HG02798 (cell line): Measurements from ENCODE around the gene CGB3.
"Not testable (repeated sequence)": the region's sequence is repeated elsewhere in the genome, so short reads cannot be mapped to it uniquely, and the experiment has no call there.

ENCODE experiments used
- ATAC-seq: cut with Tn5 transposase; IDR thresholded peaks from one replicate; pipeline ENCODE4 v1.9.1; 2021; ENCODE audit warnings: mild to moderate bottlenecking; ENCODE audit not compliant: unreplicated experiment, poor library complexity

The CGB3 gene

DNA sequence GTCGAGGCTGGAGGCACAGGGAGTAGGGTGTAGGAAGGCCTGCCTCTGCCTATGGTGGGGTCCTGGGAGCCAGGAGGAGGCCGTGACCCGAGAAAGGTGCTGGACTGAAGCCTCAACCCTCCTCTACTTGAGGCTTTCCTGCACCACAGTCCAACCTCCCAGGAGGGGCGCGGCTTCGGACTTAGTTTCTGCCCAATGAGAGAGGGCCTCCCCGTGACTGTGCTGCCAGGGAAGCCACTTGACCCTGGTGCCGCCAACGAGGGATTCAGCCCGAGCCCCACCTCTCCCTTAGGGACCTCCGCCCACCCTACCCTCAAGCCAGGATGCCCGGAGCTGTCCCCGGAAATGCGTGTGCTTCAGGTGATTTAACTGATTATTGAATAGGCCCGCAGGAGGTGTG is at the start of gene CGB3:
Gene CGB3 (minus strand): TSS at position 101 of the 400 bp plus-strand sequence. CDS start 362 bp downstream, outside the sequence.
- ATAC-seq, result not testable (repeated sequence)

DNA sequence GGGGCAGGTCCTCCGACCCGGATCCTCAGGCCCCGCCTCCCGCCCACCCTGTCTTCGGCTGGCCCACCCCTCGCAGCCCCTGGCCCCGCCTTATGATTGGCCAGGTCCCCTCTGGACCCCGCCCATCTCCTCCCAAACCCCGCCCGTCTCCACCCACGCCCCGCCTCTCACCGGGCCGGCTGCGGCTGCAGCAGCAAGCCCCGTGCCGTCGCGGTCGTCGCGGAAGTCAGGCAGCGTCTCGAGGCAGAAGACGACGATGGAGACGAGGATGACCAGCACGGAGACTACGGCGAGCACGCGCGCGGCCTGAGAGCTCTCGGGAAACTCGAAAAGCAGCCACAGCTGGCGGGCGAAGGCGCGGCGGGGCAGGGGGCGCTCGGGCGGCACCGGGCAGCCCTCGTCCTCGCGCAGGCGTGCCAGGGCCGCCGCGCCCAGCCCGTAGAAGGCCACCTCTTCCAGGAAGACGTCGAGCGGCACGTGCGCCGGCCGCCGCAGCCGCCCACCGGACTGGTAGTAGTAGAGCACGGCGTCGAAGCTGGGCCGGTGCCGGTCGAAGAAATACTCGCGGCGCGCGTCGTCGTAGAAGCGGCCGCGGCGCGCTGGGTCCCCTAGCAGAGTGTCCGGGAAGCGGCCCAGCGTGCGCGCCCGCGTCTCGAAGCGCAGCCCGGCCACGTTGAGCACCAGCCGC is 47.9 kb upstream of the CGB3 start:
- ATAC-seq, result no peak

DNA sequence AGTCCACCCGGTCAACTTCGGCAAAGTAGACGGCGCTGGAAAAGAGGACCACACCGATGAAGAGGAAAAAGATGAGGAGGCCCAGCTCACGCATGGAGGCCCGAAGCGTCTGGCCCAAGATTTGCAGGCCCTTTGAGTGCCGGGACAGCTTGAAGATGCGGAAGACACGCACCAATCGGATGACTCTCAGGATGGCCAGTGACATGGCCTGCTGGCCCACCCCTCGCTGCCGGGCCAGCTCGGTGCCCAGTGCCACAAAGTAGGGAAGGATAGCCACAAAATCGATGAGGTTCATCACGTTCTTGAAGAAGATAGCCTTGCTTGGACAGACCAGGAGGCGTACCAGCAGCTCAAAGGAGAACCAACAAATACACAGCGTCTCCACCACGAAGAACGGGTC is 46.3 kb upstream of the CGB3 start:
- no peak for ATAC-seq

DNA sequence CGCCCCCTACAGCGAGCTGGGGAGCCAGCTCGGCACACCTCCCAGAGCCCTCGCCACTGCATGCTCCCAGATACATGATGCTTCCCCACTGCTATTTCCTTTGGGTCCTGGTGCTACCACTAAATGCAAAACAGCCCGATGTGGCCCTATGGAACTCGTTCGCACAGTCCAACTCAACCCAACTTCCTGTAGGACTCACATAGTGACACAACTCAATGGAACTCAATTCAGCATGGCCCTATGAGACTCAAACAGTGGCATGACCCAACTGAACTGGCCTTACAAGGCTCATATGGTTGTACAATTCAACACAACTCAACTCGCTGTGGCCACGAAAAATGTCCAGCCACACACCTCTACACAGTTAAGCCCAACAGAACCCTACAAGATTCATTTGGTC is 44.9 kb upstream of the CGB3 start:
- no peak for ATAC-seq

DNA sequence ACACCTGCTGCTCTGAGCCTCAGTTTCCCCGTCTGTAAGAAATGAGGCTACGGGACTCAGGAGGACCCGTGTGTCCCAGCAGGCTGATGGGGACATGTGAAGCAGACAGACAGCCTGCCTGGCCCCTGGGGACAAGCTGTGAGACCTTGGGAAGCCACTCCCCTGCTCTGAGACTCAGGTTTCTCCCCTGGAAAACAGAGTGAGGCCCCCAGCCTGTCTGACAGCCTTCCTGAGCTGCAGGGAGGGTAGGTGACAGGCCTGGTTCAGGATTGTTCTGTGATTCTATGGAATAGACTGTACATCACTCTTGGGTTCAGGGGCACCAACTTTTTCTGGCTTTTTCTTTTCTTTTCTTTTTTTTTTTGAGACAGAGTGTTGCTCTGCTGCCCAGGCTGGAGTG is 43.4 kb upstream of the CGB3 start:
- no peak for ATAC-seq

DNA sequence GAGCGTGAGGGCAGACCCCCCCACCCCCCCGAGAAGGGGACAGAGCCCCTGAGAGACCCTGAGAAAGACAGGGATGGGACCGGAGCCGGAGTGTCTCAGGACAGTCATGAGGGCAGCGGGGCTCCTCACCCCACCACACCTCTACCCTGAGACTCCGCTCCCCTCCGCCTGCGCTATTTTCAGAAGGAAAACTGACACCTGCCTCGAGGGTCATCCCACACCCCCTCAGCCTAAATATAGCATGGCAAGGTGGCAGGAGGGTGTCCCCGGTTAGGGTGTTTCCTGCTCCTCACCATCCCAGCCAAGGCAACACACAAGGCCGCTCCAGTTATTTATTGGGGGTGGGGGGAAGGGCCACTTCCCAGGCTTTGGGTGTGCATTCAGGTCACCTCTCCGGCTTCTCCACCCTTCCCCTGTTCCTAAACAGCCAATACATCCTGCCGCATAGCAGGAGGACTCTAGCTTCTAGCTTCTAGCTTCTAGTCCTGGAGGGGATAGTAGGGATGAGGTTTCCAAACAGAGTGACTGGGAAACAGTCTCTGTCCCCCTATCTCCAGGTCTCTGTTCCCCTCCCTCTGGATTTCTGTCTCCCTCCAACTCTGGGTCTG is 41.9 kb upstream of the CGB3 start:
- no peak for ATAC-seq

DNA sequence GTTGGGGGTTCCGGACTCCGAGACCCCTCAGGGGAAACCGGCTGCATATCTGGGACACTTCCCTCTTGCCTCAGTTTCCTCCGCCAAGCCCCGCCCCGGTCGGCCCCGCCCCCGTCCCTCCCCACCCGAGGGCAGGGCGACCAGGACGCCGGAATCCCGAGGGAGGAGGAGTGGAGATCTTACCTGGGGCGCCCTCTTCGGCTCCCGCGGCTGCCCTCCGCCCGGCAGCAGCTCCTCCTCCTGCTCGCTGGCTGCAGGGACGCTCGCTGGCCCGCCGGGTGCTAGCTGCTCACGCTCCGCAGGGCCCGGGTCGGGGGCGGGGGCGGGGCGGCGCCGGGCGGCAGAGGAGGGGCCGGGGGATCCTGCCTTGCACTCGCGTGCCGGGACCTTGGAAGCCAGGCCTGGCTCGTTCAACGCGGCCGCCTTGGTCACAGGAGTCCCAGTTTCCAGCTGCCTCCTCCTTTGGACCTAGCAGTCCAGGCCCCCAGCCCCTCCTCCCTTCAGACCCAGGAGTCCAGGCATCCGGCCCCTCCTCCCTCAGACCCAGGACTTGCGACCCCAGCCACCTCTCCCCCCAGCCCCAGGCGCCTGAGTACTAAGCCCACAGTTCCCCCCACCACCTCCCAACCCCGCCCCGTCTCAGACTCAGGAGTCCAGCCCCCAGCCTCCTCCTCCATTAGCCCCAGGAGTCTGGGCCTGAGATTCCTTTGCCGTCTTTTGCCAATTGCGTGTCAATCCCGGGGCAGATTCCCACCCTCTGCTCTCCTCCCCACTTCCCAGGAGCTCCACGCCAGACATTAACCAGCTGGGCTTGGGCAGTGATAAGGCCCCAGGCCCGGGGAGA is 40.9 kb upstream of the CGB3 start, which contains the start of gene NTF4:
Gene NTF4 (minus strand): TSS at position 51 of the 844 bp plus-strand sequence. CDS start 2,821 bp downstream, outside the sequence.
- ATAC-seq, result no peak

DNA sequence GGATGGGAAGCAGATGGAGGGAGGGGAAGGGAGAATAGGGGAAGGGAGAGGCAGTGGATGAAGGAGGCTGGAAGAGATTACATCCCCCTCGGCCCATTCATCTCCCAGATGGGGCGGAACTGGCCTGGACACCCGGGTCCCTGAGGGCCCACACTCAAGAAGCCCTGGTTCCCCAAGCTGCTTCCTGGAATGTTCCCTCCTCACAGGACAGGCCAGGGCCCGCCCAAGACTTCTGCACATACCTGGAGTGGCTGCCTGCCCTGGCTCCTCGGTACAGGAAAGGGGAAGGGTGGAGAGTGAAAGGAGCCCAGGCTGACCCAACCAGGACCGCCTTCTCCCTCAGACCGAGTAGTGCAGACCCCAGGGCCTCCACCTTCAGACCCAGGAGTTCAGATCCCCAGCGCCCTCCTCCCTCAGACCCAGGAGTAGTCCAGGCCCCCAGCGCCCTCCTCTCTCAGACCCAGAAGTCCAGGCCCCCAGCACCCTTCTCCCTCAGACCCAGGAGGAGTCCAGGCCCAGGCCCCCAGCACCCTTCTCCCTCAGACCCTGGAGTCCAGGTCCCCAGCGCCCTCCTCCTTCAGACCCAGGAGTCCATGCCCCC is 40.0 kb upstream of the CGB3 start:
- no peak for ATAC-seq

DNA sequence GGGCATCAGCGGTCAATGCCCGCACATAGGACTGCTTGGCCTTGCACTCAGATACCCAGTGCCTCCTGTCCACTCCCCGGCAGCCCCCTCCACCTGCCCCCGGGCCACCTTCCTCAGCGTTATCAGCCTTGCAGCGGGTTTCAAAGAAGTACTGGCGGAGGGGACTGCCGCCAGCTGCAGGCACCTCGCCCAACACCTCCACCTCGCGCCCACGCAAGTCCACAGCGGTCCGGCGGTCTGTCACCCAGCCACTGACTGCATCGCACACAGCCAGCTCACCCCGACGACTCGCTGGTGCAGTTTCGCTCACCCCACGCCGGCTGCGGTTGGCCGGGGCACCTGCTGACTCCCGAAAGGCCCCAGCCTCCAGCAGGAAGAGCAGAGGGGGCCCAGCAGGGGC is 37.3 kb upstream of the CGB3 start:
- no peak for ATAC-seq

DNA sequence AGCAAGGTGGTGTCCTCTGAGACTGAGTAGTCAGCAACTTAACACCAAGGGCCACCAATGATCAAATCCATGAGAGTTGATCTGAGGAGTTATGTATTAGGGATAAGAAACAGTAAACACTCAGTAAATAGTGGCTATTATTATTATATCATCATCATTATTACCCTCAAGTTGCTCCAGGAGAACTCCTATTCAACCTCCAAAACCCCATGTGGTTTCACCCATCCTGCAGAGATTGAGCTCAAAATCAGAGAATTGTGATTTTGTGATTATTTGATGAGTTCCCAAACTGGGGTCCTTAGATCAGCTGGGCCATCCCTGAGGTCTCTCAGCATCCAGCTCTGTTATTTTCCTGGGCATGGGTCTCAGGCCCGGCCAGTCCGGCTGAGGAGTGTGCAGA is 36.9 kb upstream of the CGB3 start:
- ATAC-seq, result no peak

DNA sequence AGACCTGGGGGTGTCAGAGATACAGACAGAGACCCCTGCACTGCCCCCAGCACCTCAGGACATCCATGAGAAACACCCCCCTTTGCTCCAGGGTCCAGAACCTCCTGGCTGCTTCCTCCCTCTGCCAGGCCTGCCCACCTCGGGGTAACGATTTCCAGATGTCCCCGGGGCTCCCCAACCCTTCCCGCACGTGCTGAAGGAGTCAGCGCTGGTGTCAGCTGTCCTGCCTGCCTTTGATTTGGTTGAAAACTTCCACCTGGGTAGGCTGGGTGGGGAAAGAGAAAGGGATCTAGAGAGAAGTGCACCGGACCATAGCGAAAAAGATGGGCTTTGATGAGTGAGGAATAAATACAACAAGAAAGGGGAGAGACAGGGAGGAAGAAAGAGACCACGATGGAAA is 34.9 kb upstream of the CGB3 start:
- no peak for ATAC-seq

DNA sequence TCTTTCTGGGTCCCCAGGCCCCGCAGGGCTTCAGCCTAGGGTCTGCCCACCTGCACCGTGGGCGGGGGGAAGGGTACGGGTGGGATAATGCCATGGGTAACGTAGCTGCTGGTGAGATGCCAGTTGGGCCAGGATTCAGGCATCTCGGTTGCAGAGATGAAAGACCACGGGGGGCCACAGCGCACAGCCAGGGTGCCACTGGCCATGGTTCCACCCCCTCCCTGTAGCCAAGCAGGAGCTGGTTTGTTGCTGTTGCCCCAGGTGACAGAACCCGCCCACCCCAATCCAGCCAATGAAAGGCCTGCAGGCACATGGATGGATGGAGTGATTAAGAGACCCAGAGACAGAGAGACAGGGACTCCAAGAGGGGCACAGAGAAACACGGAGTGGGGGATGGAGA is 34.4 kb upstream of the CGB3 start:
- ATAC-seq, result no peak

DNA sequence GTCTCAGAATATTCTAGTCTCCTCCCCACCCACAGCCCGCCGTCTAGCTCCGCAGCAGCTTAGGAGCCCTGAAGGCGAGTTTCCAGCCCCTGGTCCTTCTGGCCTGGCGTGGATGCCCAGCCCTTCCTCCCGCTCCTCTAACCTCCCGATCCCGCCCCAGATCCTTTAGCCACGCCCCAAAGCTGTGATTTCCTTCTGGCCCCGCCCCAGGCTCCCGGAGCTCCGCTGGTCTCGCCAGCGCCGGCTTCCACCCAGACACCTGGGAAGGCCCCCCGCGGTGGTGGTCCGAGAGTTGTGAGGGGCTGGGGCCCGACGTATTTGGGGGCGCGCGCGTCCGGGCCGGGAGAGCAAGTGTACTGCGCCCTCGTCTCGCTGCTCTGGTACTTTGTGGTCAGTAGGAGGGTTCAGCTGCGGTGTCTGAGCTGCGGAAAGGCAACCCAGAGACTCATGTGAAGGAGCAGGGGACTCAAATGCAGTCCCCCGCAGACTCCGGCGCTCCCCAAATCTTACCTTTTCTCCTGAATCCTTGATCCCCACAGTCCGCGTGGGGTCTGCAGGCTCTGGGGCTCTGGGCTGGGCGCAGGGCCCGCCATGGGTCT is 33.6 kb upstream of the CGB3 start, which contains the start of gene CGB7:
Gene CGB7 (minus strand): TSS at position 114 of the 599 bp plus-strand sequence. CDS start 2,374 bp downstream, outside the sequence.
- ATAC-seq, result no peak

DNA sequence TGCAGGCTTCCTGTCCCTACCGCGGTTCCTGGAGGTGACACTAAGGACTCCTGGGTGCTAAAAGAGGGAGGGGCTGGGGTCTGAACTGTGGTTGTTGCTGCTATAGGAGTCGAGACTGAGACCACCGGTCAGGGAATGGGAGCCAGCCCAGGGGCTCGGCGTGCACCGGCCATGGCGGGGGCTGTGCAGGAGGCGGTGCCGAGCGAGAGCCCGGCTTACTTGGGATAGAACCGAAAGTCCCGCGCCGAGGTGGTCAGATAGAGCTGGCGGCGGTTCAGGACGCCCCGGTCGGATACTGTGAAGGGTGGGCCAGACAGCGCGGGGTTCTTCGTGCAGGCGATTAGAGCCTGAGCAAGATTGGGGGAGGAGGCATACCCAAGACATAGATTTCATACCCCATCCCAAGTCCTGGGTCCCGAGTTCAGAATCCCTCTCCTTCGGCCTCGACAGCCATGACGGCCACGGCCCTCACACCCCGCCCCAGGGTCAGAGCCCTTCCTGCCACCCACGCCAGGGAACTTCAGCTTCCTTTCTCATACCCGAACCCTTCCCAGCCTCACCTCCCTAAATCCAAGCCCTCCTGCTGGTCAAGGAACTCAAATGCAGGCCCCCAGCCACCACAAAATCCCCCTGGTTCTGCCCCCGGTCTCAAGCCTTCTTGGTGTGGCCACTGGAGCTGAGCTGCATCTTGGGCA is 32.9 kb upstream of the CGB3 start:
- not testable (repeated sequence) for ATAC-seq

DNA sequence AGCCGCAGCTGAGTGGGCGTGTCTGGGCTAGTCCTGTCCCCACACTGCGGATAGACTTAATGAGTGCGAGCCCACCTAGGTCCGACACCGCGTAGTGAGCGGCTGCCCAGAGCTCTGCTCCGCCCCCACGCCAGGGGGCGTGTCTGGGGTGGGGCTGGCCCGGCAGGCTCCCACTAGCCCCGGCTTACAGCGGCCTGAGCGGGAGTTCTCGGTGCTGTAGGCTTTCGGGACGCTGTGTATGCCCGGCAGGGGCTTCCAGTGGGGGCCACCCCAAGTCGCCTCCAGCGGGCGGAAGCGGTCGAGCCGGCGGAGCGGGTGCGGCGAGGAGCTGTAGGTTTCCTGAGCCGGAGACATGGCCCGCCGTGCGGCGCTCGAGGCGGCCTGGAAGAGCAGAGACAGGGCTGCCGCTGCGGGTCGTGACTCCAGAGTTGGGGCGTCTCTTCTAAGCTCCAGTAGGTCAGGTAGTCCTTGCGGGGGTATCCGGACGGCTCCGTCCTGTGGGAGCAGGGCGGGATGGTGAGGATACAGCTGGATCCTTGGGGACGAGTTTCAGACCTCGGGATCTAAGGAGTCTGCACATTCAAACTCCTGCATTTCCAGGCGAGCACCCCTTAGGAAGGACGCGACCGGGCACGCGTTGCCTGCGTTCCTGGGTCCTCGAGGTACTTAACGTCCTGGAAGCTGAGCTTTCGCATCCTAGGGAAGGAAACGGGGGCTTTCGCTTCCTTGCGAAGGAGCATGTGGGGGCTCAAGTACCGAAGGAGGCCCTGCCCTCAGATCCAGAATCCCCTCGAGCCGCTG is 32.2 kb upstream of the CGB3 start:
- ATAC-seq, result no peak

DNA sequence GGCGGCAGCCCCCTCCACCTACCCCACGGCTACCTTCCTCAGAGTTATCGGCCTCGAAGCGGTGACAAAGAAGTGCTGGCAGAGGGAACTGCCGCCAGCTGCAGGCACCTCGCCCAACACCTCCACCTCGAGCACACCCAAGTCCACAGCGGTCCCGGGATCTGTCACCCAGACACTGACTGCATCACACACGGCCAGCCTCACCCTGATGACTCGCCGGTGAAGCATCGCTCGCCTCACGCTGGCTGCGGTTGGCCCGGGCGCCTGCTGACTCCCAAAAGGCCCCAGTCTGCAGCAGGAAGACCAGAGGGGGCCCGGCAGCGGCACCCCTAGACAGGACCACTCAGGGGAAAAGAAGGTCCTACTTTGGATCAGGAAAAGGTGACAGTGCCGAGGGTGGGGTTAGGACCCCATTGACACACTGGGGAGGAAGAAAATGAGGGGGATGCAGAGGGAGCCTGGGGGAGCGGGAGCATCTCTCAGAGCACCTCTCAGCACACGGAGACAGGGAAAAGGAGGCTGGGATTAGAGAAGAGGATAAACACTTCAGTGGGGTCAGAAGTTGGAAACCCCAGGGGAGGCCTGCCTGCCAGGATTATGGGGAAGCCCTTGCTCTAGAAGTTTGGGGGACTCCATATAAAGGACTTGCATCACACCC is 26.4 kb upstream of the CGB3 start:
- ATAC-seq, result not testable (repeated sequence)

DNA sequence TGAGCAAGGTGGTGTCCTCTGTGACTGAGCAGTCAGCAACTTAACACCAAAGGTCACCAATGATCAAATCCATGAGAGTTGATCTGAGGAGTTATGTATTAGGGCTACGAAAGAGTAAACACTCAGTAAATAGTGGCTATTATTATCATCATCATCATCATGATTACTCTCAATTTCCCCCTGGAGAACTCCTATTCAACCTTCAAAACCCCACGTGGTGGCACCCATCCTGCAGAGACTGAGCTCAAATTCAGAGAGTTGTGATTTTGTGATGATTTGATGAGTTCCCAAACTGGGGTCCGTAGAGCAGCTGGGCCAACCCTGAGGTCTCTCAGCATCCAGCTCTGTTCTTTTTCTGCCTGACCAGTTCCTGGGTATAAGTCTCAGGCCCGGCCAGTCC is 25.7 kb upstream of the CGB3 start:
- ATAC-seq, result not testable (repeated sequence)

DNA sequence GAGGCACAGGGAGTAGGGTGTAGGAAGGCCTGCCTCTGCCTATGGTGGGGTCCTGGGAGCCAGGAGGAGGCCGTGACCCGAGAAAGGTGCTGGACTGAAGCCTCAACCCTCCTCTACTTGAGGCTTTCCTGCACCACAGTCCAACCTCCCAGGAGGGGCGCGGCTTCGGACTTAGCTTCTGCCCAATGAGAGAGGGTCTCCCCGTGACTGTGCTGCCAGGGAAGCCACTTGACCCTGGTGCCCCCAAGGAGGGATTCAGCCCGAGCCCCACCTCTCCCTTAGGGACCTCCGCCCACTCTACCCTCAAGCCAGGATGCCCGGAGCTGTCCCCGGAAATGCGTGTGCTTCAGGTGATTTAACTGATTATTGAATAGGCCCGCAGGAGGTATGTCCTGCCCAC is 24.9 kb upstream of the CGB3 start, which contains the start of gene CGB8:
Gene CGB8 (minus strand): TSS at position 101 of the 400 bp plus-strand sequence. CDS start 372 bp downstream, outside the sequence.
- not testable (repeated sequence) for ATAC-seq
